Adrenal gland (tissue), 5 donors: ENCODE results near the gene RHOT1.

Source experiments
- POLR2A ChIP-seq, 2 donors: fragments of 450-650 bp; IDR thresholded peaks; one replicate each; pipeline ENCODE4 v1.6.1; 2017; ENCODE audit warnings: antibody characterized with exemption in 2 of 2, mild to moderate bottlenecking in 2 of 2, moderate library complexity in 1 of 2
- TF ChIP-seq, protein P1 (sequence below), 6 experiments: fragments of 450-650 bp in 4 of 6; fragments of 200-600 bp in 2 of 6; sonication (generic) in 1 of 6; IDR thresholded peaks; 1 replicate in 5 of 6; 2 replicates in 1 of 6; pipeline versions ENCODE4 v1.5.1 to v1.8.0; 2016 to 2021; ENCODE audit warnings: antibody characterized with exemption in 6 of 6, mild to moderate bottlenecking in 2 of 6, moderate library complexity in 1 of 6
- donor health status: DM: no; HTN: no; CAD: no.

DNA sequence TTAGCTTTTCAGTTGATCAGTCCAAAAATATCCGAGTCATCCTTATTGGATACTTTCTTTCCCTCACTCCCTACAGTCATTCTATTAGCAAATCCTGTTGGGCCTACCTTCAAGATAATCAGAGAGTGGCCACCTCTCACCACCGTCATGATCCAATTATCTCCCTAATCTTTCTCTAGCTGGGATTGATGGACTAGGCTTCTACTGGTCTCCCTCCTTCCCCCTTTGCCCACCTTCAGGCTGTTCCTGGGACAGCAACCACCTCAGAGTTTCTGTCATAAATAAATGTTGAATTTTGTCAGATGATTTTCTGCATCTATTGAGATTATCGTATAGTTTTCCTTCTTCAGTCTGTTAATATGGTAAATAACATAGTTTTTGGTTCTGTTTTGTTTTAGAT is 107.2 kb downstream of the RHOT1 start:
- TF ChIP-seq, protein P1, sequence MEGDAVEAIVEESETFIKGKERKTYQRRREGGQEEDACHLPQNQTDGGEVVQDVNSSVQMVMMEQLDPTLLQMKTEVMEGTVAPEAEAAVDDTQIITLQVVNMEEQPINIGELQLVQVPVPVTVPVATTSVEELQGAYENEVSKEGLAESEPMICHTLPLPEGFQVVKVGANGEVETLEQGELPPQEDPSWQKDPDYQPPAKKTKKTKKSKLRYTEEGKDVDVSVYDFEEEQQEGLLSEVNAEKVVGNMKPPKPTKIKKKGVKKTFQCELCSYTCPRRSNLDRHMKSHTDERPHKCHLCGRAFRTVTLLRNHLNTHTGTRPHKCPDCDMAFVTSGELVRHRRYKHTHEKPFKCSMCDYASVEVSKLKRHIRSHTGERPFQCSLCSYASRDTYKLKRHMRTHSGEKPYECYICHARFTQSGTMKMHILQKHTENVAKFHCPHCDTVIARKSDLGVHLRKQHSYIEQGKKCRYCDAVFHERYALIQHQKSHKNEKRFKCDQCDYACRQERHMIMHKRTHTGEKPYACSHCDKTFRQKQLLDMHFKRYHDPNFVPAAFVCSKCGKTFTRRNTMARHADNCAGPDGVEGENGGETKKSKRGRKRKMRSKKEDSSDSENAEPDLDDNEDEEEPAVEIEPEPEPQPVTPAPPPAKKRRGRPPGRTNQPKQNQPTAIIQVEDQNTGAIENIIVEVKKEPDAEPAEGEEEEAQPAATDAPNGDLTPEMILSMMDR (IDR thresholded peaks at IDR 0.05), result no peak
- TF ChIP-seq POLR2A (IDR thresholded peaks at IDR 0.05), result no peak
